HG02588 (cell line): ENCODE data around the gene SPC24.

Experiments used
- ATAC-seq: cut with Tn5 transposase; IDR thresholded peaks from one replicate; pipeline ENCODE4 v1.9.1; 2021; ENCODE audit warnings: mild to moderate bottlenecking, moderate library complexity; ENCODE audit not compliant: unreplicated experiment

Gene SPC24

GRCh38 chr19:11155373-11156120, at the start of gene SPC24:
SPC24 (minus strand) TSS chr19:11155782; CDS start chr19:11155776, 6 bp downstream.
- peak; percentile 93 for ATAC-seq

GRCh38 chr19:11204943-11205349, 49.4 kb upstream of the SPC24 start:
- ATAC-seq: no peak

GRCh38 chr19:11204076-11204602, 48.6 kb upstream of the SPC24 start:
- ATAC-seq: no peak

GRCh38 chr19:11203194-11204075, 47.9 kb upstream of the SPC24 start:
- no peak for ATAC-seq

- no peak for ATAC-seq
These were observed 47.1 kb upstream of the SPC24 start for GRCh38 chr19:11202488-11203193.

- no peak for ATAC-seq
These were observed 46.2 kb upstream of the SPC24 start for GRCh38 chr19:11201791-11202190.

- no peak for ATAC-seq
These were observed 45.3 kb upstream of the SPC24 start for GRCh38 chr19:11200931-11201330.

- ATAC-seq: no peak
These were observed 44.5 kb upstream of the SPC24 start for GRCh38 chr19:11200015-11200574.

- ATAC-seq: no peak
These were observed 43.9 kb upstream of the SPC24 start for GRCh38 chr19:11199517-11199916.

- no peak for ATAC-seq
These were observed 43.3 kb upstream of the SPC24 start for GRCh38 chr19:11198769-11199424.

- no peak for ATAC-seq
These were observed 42.6 kb upstream of the SPC24 start for GRCh38 chr19:11198175-11198534.

- ATAC-seq: peak; percentile 71
These were observed 42.0 kb upstream of the SPC24 start, which contains the start of gene KANK2 for GRCh38 chr19:11197291-11198174. KANK2 (minus strand) TSS chr19:11197545; CDS start chr19:11194511, 3,034 bp downstream.

- no peak for ATAC-seq
These were observed 41.1 kb upstream of the SPC24 start for GRCh38 chr19:11196406-11197287.

- no peak for ATAC-seq
These were observed 40.1 kb upstream of the SPC24 start for GRCh38 chr19:11195681-11196080.

- no peak for ATAC-seq
These were observed 39.3 kb upstream of the SPC24 start for GRCh38 chr19:11194656-11195558.

GRCh38 chr19:11194173-11194572, 38.6 kb upstream of the SPC24 start:
- no peak for ATAC-seq
